NT2/D1 (cell line): ENCODE measurements around the gene DNMT1.

Experiments used
- DNase-seq: peaks from one replicate; pipeline ENCODE4 v3.0.0-alpha.2; 2011; ENCODE audit warnings: low read depth, low spot score
- H3K27me3 ChIP-seq: 2 replicates; pipeline ENCODE4 v1.6.0; 2011; ENCODE audit warnings: mild to moderate bottlenecking; ENCODE audit not compliant: insufficient read length, insufficient read depth
- H3K36me3 ChIP-seq: 2 replicates; pipeline ENCODE4 v1.6.1; 2011; ENCODE audit warnings: mild to moderate bottlenecking, low read length, mixed read lengths; ENCODE audit not compliant: insufficient read depth, insufficient read length
- H3K4me1 ChIP-seq: 2 replicates; pipeline ENCODE4 v1.5.1; 2011; ENCODE audit not compliant: insufficient read depth, insufficient read length
- H3K4me3 ChIP-seq: 2 replicates; pipeline ENCODE4 v1.5.1; 2011; ENCODE audit warnings: low read depth; ENCODE audit not compliant: insufficient read length
- H3K9ac ChIP-seq: 2 replicates; pipeline ENCODE4 v1.6.0; 2011; ENCODE audit warnings: low read depth; ENCODE audit not compliant: insufficient read length
- H3K9me3 ChIP-seq: 2 replicates; pipeline ENCODE4 v1.5.1; 2011; ENCODE audit warnings: mild to moderate bottlenecking, low read length; ENCODE audit not compliant: insufficient read depth
- SUZ12 ChIP-seq: IDR thresholded peaks from 2 replicates; pipeline ENCODE4 v1.6.1; 2011; ENCODE audit not compliant: insufficient read length, insufficient read depth; ENCODE audit errors: extremely low read depth
- YY1 ChIP-seq: IDR thresholded peaks from 2 replicates; pipeline ENCODE4 v1.6.1; 2011; ENCODE audit not compliant: insufficient read length, insufficient read depth
- ZNF274 ChIP-seq: IDR thresholded peaks from 2 replicates; pipeline ENCODE4 v1.6.1; 2011; ENCODE audit warnings: mild to moderate bottlenecking, low read depth, low read length

The DNMT1 gene

GRCh38 chr19:10193790-10194499 lies 808 bp downstream of the DNMT1 start:
- Histone ChIP-seq H3K27me3 (no peaks in the 10 kb centered on the region), H3K9me3 (no peaks in the 10 kb centered on the region), H3K4me1 (peaks cover 9% of the 10 kb centered on the region), H3K9ac (peak overlapping the region; percentile 84), H3K4me3 (peak overlapping the region; percentile 76), H3K36me3 (peaks cover 32% of the 10 kb centered on the region)
- TF ChIP-seq YY1 (no peak), SUZ12 (no peak), ZNF274 (no peak)
- no peak for DNase-seq

- Histone ChIP-seq H3K4me3 (peak overlapping the region; percentile 76), H3K9ac (peak overlapping the region; percentile 35), H3K27me3 (no peaks in the 10 kb centered on the region), H3K9me3 (no peaks in the 10 kb centered on the region), H3K36me3 (peaks cover 39% of the 10 kb centered on the region), H3K4me1 (peaks cover 13% of the 10 kb centered on the region)
- TF ChIP-seq ZNF274 (no peak), SUZ12 (no peak), YY1 (no peak)
- DNase-seq: no peak
Measured at GRCh38 chr19:10192922-10193321, 1.8 kb downstream of the DNMT1 start.

- H3K9ac ChIP-seq: no peak overlapping the region
- DNase-seq: no peak
- H3K9me3 ChIP-seq: no peaks in the 10 kb centered on the region
- no peak for TF ChIP-seq ZNF274
- TF ChIP-seq YY1: no peak
- no peak for TF ChIP-seq SUZ12
- H3K27me3 ChIP-seq: no peaks in the 10 kb centered on the region
- peaks cover 55% of the 10 kb centered on the region for H3K36me3 ChIP-seq
- H3K4me3 ChIP-seq: no peak overlapping the region
- H3K4me1 ChIP-seq: peaks cover 13% of the 10 kb centered on the region
Measured at GRCh38 chr19:10191347-10191746, 3.4 kb downstream of the DNMT1 start.

- H3K27me3 ChIP-seq: no peaks in the 10 kb centered on the region
- TF ChIP-seq ZNF274 (no peak), SUZ12 (no peak), YY1 (no peak)
- no peak overlapping the region for H3K9ac ChIP-seq
- peaks cover 66% of the 10 kb centered on the region for H3K36me3 ChIP-seq
- no peak overlapping the region for H3K4me3 ChIP-seq
- peaks cover 13% of the 10 kb centered on the region for H3K4me1 ChIP-seq
- H3K9me3 ChIP-seq: no peaks in the 10 kb centered on the region
- DNase-seq: no peak
Measured at GRCh38 chr19:10190026-10190425, 4.7 kb downstream of the DNMT1 start.

- no peak for DNase-seq
- TF ChIP-seq ZNF274 (no peak), SUZ12 (no peak)
- no peaks in the 10 kb centered on the region for H3K9me3 ChIP-seq
- peaks cover 70% of the 10 kb centered on the region for H3K36me3 ChIP-seq
- no peak overlapping the region for H3K9ac ChIP-seq
- no peak overlapping the region for H3K4me3 ChIP-seq
- no peaks in the 10 kb centered on the region for H3K27me3 ChIP-seq
- H3K4me1 ChIP-seq: peaks cover 13% of the 10 kb centered on the region
Measured at GRCh38 chr19:10189616-10190015, 5.1 kb downstream of the DNMT1 start.

GRCh38 chr19:10187315-10187714 lies 7.4 kb downstream of the DNMT1 start:
- Histone ChIP-seq H3K4me1 (peaks cover 9% of the 10 kb centered on the region), H3K27me3 (no peaks in the 10 kb centered on the region), H3K4me3 (no peak overlapping the region), H3K9ac (no peak overlapping the region), H3K36me3 (peaks cover 78% of the 10 kb centered on the region), H3K9me3 (no peaks in the 10 kb centered on the region)
- no peak for DNase-seq
- TF ChIP-seq YY1 (no peak), ZNF274 (no peak), SUZ12 (no peak)

- no peak for TF ChIP-seq YY1
- TF ChIP-seq SUZ12: no peak
- no peak for TF ChIP-seq ZNF274
- H3K9me3 ChIP-seq: no peaks in the 10 kb centered on the region
- peaks cover 4% of the 10 kb centered on the region for H3K4me1 ChIP-seq
- no peak overlapping the region for H3K9ac ChIP-seq
- H3K4me3 ChIP-seq: no peak overlapping the region
- DNase-seq: no peak
- H3K27me3 ChIP-seq: no peaks in the 10 kb centered on the region
- peaks cover 85% of the 10 kb centered on the region for H3K36me3 ChIP-seq
Measured at GRCh38 chr19:10184636-10185035, 10.1 kb downstream of the DNMT1 start.

GRCh38 chr19:10183926-10184325 lies 10.8 kb downstream of the DNMT1 start:
- H3K4me3 ChIP-seq: no peak overlapping the region
- H3K27me3 ChIP-seq: no peaks in the 10 kb centered on the region
- H3K9ac ChIP-seq: no peak overlapping the region
- DNase-seq: no peak
- no peaks in the 10 kb centered on the region for H3K9me3 ChIP-seq
- H3K36me3 ChIP-seq: peaks cover 88% of the 10 kb centered on the region
- TF ChIP-seq YY1 (no peak), SUZ12 (no peak), ZNF274 (no peak)
- peaks cover 3% of the 10 kb centered on the region for H3K4me1 ChIP-seq
